ENCODE results near the gene IL31RA. TPM values are rescaled to one million over a fixed set of nuclear protein-coding genes. Genes with fewer than 3 reads are reported as not detected.

IL31RA gene
- total RNA-seq, 1 donor from 2014 or later, result 1.2 TPM

- no peak for DNase-seq (ENCODE audit: low read depth)
- TF ChIP-seq CTCF (IDR thresholded peaks at IDR 0.05; ENCODE audit: insufficient read depth, low read length, poor library complexity, severe bottlenecking), result no peak
- no peak overlapping the region for H3K4me3 ChIP-seq (ENCODE audit: low read depth, low read length)
- H3K36me3 ChIP-seq (ENCODE audit: control insufficient read depth, insufficient read depth, low read length), result no peaks in the 10 kb centered on the region
- H3K27me3 ChIP-seq (ENCODE audit: control insufficient read depth, insufficient read depth, low read length), result no peaks in the 10 kb centered on the region
Observed at GRCh38 chr5:55917402-55918086, 66.4 kb downstream of the IL31RA start.

- no peak for DNase-seq (ENCODE audit: low read depth)
Observed at GRCh38 chr5:55918087-55919035, 67.2 kb downstream of the IL31RA start.

GRCh38 chr5:55919625-55920024 is 68.5 kb downstream of the IL31RA start:
- no peak for TF ChIP-seq CTCF (IDR thresholded peaks at IDR 0.05; ENCODE audit: insufficient read depth, low read length, poor library complexity, severe bottlenecking)
- Histone ChIP-seq H3K4me3 (ENCODE audit: low read depth, low read length) (no peak overlapping the region), H3K36me3 (ENCODE audit: control insufficient read depth, insufficient read depth, low read length) (no peaks in the 10 kb centered on the region), H3K27me3 (ENCODE audit: control insufficient read depth, insufficient read depth, low read length) (no peaks in the 10 kb centered on the region)
- DNase-seq (ENCODE audit: low read depth), result no peak

More at GRCh38 chr5:55918087-55919035, 67.2 kb downstream of the IL31RA start:
- no peak for TF ChIP-seq CTCF (IDR thresholded peaks at IDR 0.05; ENCODE audit: insufficient read depth, low read length, poor library complexity, severe bottlenecking)
- no peak overlapping the region for H3K4me3 ChIP-seq (ENCODE audit: low read depth, low read length)
- H3K36me3 ChIP-seq (ENCODE audit: control insufficient read depth, insufficient read depth, low read length), result no peaks in the 10 kb centered on the region
- H3K27me3 ChIP-seq (ENCODE audit: control insufficient read depth, insufficient read depth, low read length), result no peaks in the 10 kb centered on the region

- no peaks in the 10 kb centered on the region for H3K36me3 ChIP-seq (ENCODE audit: control insufficient read depth, insufficient read depth, low read length)
- no peak overlapping the region for H3K4me3 ChIP-seq (ENCODE audit: low read depth, low read length)
- TF ChIP-seq CTCF (IDR thresholded peaks at IDR 0.05; ENCODE audit: insufficient read depth, low read length, poor library complexity, severe bottlenecking), result peak; percentile 58
- no peaks in the 10 kb centered on the region for H3K27me3 ChIP-seq (ENCODE audit: control insufficient read depth, insufficient read depth, low read length)
- DNase-seq (ENCODE audit: low read depth), result no peak
Observed at GRCh38 chr5:55920784-55921183, 69.6 kb downstream of the IL31RA start.

- no peak overlapping the region for H3K4me3 ChIP-seq (ENCODE audit: low read depth, low read length)
- TF ChIP-seq CTCF (IDR thresholded peaks at IDR 0.05; ENCODE audit: insufficient read depth, low read length, poor library complexity, severe bottlenecking), result no peak
- H3K27me3 ChIP-seq (ENCODE audit: control insufficient read depth, insufficient read depth, low read length), result no peaks in the 10 kb centered on the region
- no peak for DNase-seq (ENCODE audit: low read depth)
- no peaks in the 10 kb centered on the region for H3K36me3 ChIP-seq (ENCODE audit: control insufficient read depth, insufficient read depth, low read length)
Observed at GRCh38 chr5:55921617-55922016, 70.5 kb downstream of the IL31RA start.

Measured in kidney epithelial cell (primary cell).